Keratinocyte (primary cell): Measurements from ENCODE around the gene VMP1.
"Not testable (repeated sequence)": the region's sequence is repeated elsewhere in the genome, so short reads cannot be mapped to it uniquely, and the experiment has no call there.

Experiments used
- EZH2 ChIP-seq: IDR thresholded peaks from one replicate; pipeline ENCODE4 v1.6.1; 2012; ENCODE audit warnings: inconsistent platforms, mild to moderate bottlenecking, low read length, moderate library complexity
- TF ChIP-seq, protein P1 (sequence below), 3 experiments: IDR thresholded peaks in 1 of 3; conservative IDR thresholded peaks in 1 of 3; optimal IDR thresholded peaks in 1 of 3; 2 replicates in 2 of 3; 3 replicates in 1 of 3; pipeline versions ENCODE3 to v1.5.1; 2011; ENCODE audit warnings: low read length in 3 of 3, mild to moderate bottlenecking in 3 of 3, moderate library complexity in 2 of 3, control low read depth in 1 of 3, inconsistent platforms in 1 of 3; ENCODE audit not compliant: insufficient read depth in 2 of 3; ENCODE audit errors: extremely low read depth in 1 of 3

DNA sequence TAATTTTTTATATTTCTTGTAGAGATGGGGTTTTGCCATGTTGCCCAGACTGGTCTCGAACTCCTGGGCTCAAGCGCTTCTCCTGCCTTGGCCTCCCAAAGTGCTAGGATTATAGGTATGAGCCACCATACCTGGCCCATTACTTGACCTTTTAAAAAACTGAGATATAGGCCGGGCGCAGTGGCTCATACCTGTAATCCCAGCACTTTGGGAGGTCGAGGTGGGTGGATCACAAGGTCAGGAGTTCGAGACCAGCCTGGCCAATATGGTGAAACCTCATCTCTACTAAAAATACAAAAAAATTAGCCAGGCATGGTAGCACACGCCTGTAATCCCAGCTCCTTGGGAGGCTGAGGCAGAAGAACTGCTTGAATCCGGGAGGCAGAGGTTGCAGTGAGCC, 166.0 kb downstream of the VMP1 start:
- TF ChIP-seq EZH2: not testable (repeated sequence)
- TF ChIP-seq, protein P1, sequence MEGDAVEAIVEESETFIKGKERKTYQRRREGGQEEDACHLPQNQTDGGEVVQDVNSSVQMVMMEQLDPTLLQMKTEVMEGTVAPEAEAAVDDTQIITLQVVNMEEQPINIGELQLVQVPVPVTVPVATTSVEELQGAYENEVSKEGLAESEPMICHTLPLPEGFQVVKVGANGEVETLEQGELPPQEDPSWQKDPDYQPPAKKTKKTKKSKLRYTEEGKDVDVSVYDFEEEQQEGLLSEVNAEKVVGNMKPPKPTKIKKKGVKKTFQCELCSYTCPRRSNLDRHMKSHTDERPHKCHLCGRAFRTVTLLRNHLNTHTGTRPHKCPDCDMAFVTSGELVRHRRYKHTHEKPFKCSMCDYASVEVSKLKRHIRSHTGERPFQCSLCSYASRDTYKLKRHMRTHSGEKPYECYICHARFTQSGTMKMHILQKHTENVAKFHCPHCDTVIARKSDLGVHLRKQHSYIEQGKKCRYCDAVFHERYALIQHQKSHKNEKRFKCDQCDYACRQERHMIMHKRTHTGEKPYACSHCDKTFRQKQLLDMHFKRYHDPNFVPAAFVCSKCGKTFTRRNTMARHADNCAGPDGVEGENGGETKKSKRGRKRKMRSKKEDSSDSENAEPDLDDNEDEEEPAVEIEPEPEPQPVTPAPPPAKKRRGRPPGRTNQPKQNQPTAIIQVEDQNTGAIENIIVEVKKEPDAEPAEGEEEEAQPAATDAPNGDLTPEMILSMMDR (optimal IDR thresholded peaks at IDR 0.05 in 1 of 3, IDR thresholded peaks at IDR 0.05 in 1 of 3, conservative IDR thresholded peaks at IDR 0.05 in 1 of 3; ENCODE audit: extremely low read depth in 1 of 3, insufficient read depth in 2 of 3, low read length in 3 of 3): not testable (repeated sequence)
